Osteocyte (in vitro differentiated cells): ENCODE results near the gene SLC5A4. TPM values are rescaled to one million over a fixed set of nuclear protein-coding genes. Genes with fewer than 3 reads are reported as not detected.
A peak's percentile ranks its signal among the peaks of the same experiment; 100 is the strongest.
"Not testable (repeated sequence)": the region's sequence is repeated elsewhere in the genome, so short reads cannot be mapped to it uniquely, and the experiment has no call there.

Experiments used
- DNase-seq: peaks from one replicate; pipeline ENCODE4 v3.0.0; 2021; ENCODE audit warnings: mixed read lengths; ENCODE audit not compliant: unreplicated experiment; ENCODE audit errors: extremely low spot score
- H3K27ac Mint-ChIP-seq: one replicate; pipeline ENCODE4 v1.8.0; 2021; ENCODE audit warnings: mild to moderate bottlenecking, mixed read lengths; ENCODE audit not compliant: unreplicated experiment
- H3K27me3 Mint-ChIP-seq: one replicate; pipeline ENCODE4 v1.8.0; 2021; ENCODE audit warnings: mixed read lengths; ENCODE audit not compliant: unreplicated experiment
- H3K36me3 Mint-ChIP-seq: one replicate; pipeline ENCODE4 v1.8.0; 2021; ENCODE audit warnings: mixed read lengths; ENCODE audit not compliant: unreplicated experiment
- H3K4me1 Mint-ChIP-seq: one replicate; pipeline ENCODE4 v1.8.0; 2021; ENCODE audit warnings: mixed read lengths; ENCODE audit not compliant: unreplicated experiment
- H3K4me3 Mint-ChIP-seq: one replicate; pipeline ENCODE4 v1.8.0; 2021; ENCODE audit warnings: mild to moderate bottlenecking, moderate library complexity, mixed read lengths; ENCODE audit not compliant: unreplicated experiment
- H3K9me3 Mint-ChIP-seq: one replicate; pipeline ENCODE4 v1.8.0; 2021; ENCODE audit warnings: mixed read lengths; ENCODE audit not compliant: unreplicated experiment
- CTCF ChIP-seq: fragments of 200-600 bp; sonication (generic); IDR thresholded peaks from 2 replicates; pipeline ENCODE4 v1.5.0; 2021; ENCODE audit warnings: antibody characterized with exemption, mild to moderate bottlenecking, moderate library complexity
- total RNA-seq: library from RNA; stranded (reverse); gene quantifications from 2 replicates; pipeline ENCODE4 v1.2.1, GENCODE V29; 2021

SLC5A4 gene
- total RNA-seq, 1 donor from 2014 or later, result not detected

DNA sequence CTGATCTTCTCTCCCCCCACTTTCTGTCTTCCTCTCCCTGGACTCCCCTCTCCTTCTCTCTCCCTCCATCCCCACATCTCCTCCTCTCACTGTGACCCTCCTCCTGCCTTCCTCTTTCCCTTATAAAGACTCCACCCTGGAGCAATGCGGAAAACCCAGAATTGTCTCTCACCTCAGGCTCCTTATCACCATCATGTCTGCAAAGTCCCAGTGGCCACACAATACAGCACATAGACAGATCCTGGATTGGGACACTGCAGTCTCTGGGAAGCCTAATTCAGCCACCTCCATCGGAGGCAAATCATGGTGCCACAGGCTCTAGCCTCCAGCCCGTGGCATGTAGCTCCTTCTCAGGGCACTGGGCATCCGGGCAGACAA lies 53.0 kb downstream of the SLC5A4 start:
- H3K27me3 Mint-ChIP-seq, result no peaks in the 10 kb centered on the region
- no peak overlapping the region for H3K4me3 Mint-ChIP-seq

DNA sequence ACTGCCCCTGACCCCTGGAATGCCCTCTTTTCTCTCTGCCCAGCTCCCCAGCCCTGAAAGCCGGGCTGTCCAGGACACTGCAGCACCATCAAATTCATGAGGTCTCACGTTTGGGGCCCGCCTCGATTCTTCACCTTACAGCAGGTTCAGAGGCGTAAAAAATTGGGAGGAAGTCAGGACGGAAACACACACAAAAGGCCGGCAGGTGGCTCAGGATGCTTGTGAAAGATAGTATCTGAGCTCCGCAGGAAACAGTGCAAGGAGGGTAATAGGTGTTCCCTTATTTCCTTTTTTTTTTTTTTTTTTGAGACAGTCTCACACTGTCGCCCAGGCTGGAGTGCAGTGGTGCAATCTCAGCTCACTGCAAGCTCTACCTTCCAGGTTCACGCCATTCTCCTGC lies 54.4 kb downstream of the SLC5A4 start:
- Mint-ChIP-seq H3K27ac (no peak overlapping the region), H3K9me3 (no peaks in the 10 kb centered on the region), H3K27me3 (peaks cover 3% of the 10 kb centered on the region), H3K4me3 (no peak overlapping the region), H3K36me3 (no peaks in the 10 kb centered on the region), H3K4me1 (peaks cover 13% of the 10 kb centered on the region)
- no peak for DNase-seq
- TF ChIP-seq CTCF, result no peak

More for the DNA sequence above, 53.0 kb downstream of the SLC5A4 start:
- Mint-ChIP-seq H3K9me3 (no peaks in the 10 kb centered on the region), H3K36me3 (no peaks in the 10 kb centered on the region), H3K27ac (no peak overlapping the region), H3K4me1 (peaks cover 13% of the 10 kb centered on the region)
- DNase-seq, result no peak
- TF ChIP-seq CTCF, result no peak

GRCh38 chr22:32199961-32200360 lies 55.2 kb downstream of the SLC5A4 start:
- no peak for DNase-seq
- no peaks in the 10 kb centered on the region for H3K36me3 Mint-ChIP-seq
- H3K9me3 Mint-ChIP-seq, result no peaks in the 10 kb centered on the region
- TF ChIP-seq CTCF, result no peak
- no peak overlapping the region for H3K4me3 Mint-ChIP-seq
- peaks cover 8% of the 10 kb centered on the region for H3K4me1 Mint-ChIP-seq
- H3K27me3 Mint-ChIP-seq, result peaks cover 5% of the 10 kb centered on the region
- no peak overlapping the region for H3K27ac Mint-ChIP-seq

DNA sequence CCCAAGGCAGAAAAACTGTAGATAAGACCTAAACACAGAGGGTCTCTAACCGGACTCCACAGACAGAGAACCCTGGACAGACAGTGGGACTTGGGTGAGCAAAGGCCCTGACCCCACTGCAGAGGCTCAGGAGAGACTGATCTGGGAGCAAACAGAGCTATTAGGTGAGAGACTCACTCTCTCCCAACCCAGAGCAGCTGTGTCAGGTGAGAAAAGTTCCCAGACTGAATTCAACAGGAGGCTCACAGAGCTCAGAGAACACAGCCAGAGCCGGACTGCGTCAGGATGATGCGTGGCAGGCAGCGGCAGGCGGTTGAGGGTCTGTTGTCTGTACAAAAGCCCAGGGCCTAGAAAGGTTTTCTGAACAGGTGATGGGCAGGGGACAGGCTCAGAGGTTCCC lies 55.8 kb downstream of the SLC5A4 start:
- no peak for TF ChIP-seq CTCF
- Mint-ChIP-seq H3K27ac (no peak overlapping the region), H3K27me3 (peaks cover 5% of the 10 kb centered on the region), H3K9me3 (no peaks in the 10 kb centered on the region), H3K36me3 (no peaks in the 10 kb centered on the region), H3K4me3 (no peak overlapping the region), H3K4me1 (peaks cover 1% of the 10 kb centered on the region)
- peak; percentile 60 for DNase-seq

DNA sequence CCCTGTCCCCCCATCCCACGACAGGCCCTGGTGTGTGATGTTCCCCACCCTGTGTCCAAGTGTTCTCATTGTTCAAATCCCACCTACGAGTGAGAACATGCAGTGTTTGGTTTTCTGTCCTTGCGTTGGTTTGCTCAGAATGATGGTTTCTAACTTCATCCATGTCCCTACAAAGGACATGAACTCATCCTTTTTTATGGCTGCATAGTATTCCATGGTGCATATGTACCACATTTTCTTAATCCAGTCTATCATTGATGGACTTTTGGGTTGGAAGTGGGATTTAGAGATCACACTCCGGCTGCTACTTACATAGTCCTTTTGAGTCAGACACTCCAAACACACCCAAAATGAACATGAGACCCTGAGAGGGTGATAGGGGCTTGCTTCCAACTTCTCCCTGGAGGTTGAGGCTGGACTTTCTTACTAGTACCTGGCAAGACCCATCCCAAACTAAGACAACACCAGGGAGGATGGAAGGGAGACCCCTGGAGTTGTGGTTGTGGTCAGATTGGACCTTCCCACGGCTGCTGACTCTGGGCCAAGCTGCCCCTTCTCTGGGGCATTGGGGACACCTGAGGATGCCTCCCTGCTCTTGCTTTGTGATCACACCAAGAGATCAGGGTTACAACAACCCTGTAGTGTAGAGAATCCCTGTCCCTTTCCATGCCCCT lies 57.5 kb downstream of the SLC5A4 start:
- H3K4me3 Mint-ChIP-seq, H3K27me3 Mint-ChIP-seq, H3K9me3 Mint-ChIP-seq, H3K27ac Mint-ChIP-seq, H3K36me3 Mint-ChIP-seq, H3K4me1 Mint-ChIP-seq: not testable (repeated sequence)
- DNase-seq, result peak; percentile 60

- H3K4me3 Mint-ChIP-seq, H3K27ac Mint-ChIP-seq, H3K9me3 Mint-ChIP-seq, H3K27me3 Mint-ChIP-seq, H3K4me1 Mint-ChIP-seq, H3K36me3 Mint-ChIP-seq, DNase-seq: not testable (repeated sequence)
These were observed 59.2 kb downstream of the SLC5A4 start for GRCh38 chr22:32195900-32196299.

GRCh38 chr22:32193346-32193745 lies 61.8 kb downstream of the SLC5A4 start:
- not testable (repeated sequence) for H3K4me3 Mint-ChIP-seq, H3K27ac Mint-ChIP-seq, H3K9me3 Mint-ChIP-seq, H3K4me1 Mint-ChIP-seq, H3K36me3 Mint-ChIP-seq, H3K27me3 Mint-ChIP-seq
- peak; percentile 69 for DNase-seq

- not testable (repeated sequence) for H3K36me3 Mint-ChIP-seq, H3K4me3 Mint-ChIP-seq, H3K27ac Mint-ChIP-seq, H3K27me3 Mint-ChIP-seq, H3K4me1 Mint-ChIP-seq, H3K9me3 Mint-ChIP-seq
- peak; percentile 71 for DNase-seq
These were observed 64.1 kb downstream of the SLC5A4 start for GRCh38 chr22:32191021-32191420.
